HL-60 (cell line): Measurements from ENCODE around the gene LTBR.

Experiments
- GABPA ChIP-seq: IDR thresholded peaks from 2 replicates; pipeline ENCODE4 v1.6.1; 2012; ENCODE audit warnings: low read depth
- POLR2AphosphoS5 ChIP-seq: IDR thresholded peaks from 2 replicates; pipeline ENCODE4 v1.6.1; 2012; ENCODE audit warnings: low read depth
- SPI1 ChIP-seq: IDR thresholded peaks from 2 replicates; pipeline ENCODE4 v1.6.1; 2012; ENCODE audit warnings: low read depth, mild to moderate bottlenecking, borderline replicate concordance
- TF ChIP-seq, protein P1 (sequence below): IDR thresholded peaks from one replicate; pipeline ENCODE4 v1.5.1; 2011; ENCODE audit warnings: low read length, control low read depth, inconsistent platforms; ENCODE audit not compliant: insufficient read depth
- TF ChIP-seq, protein P2 (sequence below): IDR thresholded peaks from 2 replicates; pipeline ENCODE4 v1.6.1; 2012; ENCODE audit warnings: low read depth; ENCODE audit not compliant: insufficient replicate concordance

GRCh38 chr12:6363010-6363329, 21.0 kb upstream of the LTBR start:
- TF ChIP-seq, protein P1, sequence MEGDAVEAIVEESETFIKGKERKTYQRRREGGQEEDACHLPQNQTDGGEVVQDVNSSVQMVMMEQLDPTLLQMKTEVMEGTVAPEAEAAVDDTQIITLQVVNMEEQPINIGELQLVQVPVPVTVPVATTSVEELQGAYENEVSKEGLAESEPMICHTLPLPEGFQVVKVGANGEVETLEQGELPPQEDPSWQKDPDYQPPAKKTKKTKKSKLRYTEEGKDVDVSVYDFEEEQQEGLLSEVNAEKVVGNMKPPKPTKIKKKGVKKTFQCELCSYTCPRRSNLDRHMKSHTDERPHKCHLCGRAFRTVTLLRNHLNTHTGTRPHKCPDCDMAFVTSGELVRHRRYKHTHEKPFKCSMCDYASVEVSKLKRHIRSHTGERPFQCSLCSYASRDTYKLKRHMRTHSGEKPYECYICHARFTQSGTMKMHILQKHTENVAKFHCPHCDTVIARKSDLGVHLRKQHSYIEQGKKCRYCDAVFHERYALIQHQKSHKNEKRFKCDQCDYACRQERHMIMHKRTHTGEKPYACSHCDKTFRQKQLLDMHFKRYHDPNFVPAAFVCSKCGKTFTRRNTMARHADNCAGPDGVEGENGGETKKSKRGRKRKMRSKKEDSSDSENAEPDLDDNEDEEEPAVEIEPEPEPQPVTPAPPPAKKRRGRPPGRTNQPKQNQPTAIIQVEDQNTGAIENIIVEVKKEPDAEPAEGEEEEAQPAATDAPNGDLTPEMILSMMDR = no peak
- TF ChIP-seq, protein P2, sequence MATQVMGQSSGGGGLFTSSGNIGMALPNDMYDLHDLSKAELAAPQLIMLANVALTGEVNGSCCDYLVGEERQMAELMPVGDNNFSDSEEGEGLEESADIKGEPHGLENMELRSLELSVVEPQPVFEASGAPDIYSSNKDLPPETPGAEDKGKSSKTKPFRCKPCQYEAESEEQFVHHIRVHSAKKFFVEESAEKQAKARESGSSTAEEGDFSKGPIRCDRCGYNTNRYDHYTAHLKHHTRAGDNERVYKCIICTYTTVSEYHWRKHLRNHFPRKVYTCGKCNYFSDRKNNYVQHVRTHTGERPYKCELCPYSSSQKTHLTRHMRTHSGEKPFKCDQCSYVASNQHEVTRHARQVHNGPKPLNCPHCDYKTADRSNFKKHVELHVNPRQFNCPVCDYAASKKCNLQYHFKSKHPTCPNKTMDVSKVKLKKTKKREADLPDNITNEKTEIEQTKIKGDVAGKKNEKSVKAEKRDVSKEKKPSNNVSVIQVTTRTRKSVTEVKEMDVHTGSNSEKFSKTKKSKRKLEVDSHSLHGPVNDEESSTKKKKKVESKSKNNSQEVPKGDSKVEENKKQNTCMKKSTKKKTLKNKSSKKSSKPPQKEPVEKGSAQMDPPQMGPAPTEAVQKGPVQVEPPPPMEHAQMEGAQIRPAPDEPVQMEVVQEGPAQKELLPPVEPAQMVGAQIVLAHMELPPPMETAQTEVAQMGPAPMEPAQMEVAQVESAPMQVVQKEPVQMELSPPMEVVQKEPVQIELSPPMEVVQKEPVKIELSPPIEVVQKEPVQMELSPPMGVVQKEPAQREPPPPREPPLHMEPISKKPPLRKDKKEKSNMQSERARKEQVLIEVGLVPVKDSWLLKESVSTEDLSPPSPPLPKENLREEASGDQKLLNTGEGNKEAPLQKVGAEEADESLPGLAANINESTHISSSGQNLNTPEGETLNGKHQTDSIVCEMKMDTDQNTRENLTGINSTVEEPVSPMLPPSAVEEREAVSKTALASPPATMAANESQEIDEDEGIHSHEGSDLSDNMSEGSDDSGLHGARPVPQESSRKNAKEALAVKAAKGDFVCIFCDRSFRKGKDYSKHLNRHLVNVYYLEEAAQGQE = no peak
- no peak for TF ChIP-seq GABPA
- TF ChIP-seq POLR2AphosphoS5 = no peak
- no peak for TF ChIP-seq SPI1
